Right hindlimb (tissue), 1 donor: ENCODE data around the gene MYH7B.

Experiments
- DNase-seq: peaks from one replicate; pipeline ENCODE4 v3.0.0-alpha.2; 2018

The MYH7B gene

DNA sequence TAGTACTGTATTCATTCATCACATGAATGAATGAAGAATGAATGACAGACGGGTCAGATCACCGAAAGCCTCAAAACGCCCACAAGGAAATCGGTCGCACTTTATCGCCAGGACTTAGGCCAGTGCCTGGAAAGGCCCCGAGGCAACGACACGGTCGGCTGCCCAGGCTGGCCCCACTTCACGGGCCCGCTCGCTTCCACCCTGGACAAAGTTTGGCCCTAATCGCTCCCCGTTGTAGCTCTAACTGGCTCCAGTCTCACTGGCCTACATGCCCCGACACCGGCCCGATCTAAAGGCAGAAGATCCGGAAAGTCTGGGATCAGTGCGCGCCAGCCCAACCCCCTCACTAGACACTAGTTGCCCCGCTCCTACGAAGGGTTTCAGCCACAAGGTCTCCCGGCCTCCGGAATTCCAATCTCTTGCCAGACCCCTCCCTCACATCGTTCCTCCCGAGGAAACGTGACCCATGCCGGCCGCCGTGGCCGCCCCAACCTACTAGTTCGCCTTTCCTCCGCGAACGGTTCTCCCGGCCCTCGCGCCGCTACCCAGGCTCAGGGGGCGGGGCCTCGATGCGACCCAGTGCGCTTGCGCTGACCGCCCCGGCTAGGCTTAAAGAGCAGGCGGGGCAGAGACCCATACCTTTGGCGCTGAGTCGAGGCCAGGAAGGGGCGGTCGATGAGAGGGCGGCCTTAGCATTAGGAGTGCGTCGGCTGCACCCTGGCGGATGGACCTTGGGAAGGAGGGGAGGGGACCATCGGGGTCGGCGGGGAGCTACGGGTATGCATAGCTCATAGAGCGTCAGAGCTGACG, at the start of gene MYH7B, which contains the start of gene GSS:
Gene MYH7B, plus strand, starts transcription at position 638 of the 810 bp plus-strand sequence. CDS start 22,138 bp downstream, outside the sequence.
Gene GSS, minus strand, starts transcription at position 576 of the 810 bp plus-strand sequence. CDS start 3,954 bp downstream, outside the sequence.
- DNase-seq: peak; percentile 99

DNA sequence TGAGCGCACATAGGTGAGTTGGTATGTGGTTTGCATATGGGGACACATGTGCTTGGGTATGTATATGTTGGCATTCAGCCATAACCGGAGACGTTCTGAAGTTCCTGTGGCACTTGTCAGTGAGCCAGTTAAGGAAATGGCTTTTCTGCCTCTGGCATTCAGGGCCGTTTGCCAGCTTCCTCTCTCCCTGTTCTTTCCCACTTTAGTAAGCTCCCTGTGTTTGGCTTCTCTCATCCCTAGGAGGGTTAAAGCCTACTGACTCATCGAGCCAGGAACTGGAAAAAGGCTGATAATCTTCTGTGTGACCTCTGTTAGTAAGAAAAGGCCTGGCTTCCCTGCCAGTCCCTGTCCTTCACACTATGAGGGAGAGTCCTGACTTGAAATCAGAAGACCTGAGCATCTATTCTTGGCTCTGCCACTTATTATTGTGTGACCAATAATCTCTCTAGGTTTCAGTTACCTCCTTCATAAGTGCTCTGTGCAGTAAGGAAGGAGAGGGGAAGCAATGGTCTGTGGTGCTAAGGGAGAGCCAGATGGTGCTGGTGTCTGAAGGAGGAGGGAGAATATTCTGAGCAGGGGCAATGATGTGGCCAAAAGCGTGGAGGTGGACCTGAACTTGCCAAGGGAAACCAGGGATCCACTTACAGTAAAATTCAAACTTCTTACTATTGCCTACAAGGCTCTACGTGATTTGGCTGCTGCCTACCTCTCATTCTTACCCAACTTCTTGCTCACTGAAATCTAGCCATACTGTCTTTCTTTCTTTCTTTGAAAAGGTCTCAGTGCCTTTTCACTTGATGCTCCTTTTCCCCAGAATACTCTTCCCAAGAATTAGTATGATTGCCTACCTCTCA, 47.8 kb upstream of the MYH7B start:
- DNase-seq: peak; percentile 45

GRCh38 chr20:34915131-34915530, 40.5 kb upstream of the MYH7B start:
- DNase-seq: no peak

DNA sequence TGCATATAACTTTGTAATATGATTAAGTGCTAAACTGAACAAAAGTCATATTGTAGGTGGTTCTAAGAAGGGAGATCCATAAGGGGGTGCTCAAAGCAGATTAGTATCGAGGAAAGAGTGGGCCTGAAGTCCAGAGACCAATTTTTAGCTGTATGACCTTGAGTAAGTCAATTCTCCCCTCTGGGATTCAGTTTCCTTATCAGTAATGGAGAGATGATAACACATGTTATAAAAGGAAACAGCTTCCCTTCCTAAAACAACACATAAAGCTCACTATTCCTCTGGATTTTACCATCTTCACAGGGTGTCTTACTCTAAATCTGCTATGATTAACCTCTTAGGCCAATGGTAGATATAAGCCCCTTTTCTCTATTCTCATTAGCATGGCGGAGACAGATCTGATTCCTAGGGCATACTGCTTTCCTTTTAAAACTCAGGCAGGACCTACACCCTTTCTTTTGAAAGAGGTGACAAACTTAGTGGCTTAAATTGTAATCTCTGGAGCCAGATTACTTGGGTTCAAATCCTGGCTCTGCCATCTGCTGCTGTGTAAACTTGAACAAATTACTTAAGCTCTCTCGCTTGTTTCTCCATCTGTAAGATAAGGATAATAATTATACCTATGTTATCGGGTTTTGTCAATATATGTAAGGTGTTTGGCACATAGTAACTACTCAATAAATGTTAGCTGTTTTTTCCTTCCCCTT, 39.8 kb upstream of the MYH7B start:
- DNase-seq: no peak

GRCh38 chr20:34916774-34917354, 38.8 kb upstream of the MYH7B start:
- no peak for DNase-seq

- no peak for DNase-seq
Measured at GRCh38 chr20:34920055-34920454, 35.6 kb upstream of the MYH7B start.

- DNase-seq: no peak
Measured at GRCh38 chr20:34921436-34921835, 34.2 kb upstream of the MYH7B start.

DNA sequence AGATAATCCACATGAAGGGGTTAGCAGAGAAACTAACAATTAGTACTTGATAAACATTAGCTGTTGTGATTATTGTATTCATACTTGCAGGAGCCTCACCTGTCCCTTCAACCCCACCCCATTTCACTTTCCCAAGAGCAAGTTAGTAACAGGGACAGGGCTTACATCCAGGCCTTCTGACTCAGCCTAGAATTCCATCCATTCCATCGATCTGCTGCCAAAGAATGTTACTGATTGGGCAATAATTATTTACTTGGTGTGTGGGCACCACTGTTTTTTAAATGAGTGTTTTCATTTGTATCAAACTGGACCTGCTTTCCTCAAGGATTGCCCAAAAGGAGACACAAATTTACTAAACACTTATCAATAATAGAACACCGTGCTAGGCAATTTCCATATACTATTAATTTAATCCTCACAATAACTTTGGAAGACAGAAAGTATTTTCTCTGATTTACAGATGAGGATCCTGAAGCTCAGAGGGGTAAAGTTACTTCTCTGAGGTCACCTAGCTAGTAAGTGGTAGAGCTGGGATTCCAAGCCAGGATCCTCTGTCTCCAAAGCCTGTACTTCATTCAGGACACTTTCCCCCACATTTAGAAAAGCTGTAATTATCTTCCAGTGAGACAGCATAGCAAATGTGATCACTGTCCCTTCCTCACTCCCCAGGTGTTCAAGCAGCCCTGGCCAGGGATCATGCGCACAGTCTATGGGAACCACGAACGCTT, 32.9 kb upstream of the MYH7B start:
- DNase-seq: no peak

- DNase-seq: no peak
Measured at GRCh38 chr20:34923414-34923813, 32.3 kb upstream of the MYH7B start.

GRCh38 chr20:34925341-34925740, 30.3 kb upstream of the MYH7B start:
- no peak for DNase-seq

DNA sequence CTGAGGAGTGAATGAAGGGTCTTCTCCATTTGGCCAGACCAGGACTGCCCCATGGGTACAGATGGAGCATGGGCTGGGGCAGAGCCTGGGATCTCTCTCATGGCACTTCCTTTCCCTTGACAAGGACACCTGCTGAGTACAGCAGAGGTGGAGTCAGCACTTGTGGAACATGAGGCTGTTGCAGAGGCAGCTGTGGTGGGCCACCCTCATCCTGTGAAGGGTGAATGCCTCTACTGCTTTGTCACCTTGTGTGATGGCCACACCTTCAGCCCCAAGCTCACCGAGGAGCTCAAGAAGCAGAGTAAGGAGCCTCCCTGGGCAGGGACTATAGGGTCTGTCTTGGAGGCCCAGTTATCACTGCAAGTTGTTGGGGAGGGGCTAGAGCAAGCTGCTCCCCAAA, 29.7 kb upstream of the MYH7B start:
- DNase-seq: no peak

DNA sequence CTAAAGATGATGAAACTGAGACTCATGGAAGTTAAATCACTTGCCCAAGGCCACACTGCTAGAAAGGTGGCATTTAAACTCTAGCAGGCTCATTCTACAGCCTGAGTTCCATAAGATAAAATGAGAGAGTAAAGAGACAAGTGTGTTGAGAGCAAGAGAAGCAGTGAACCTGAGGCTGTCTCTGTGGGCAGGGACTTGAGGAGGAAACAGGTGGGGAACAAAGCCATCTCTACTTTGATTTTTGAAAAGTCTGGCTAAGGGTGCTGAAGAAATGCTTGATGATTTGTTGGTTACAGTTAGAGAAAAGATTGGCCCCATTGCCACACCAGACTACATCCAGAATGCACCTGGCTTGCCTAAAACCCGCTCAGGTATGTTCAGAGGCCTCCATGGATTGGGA, 29.1 kb upstream of the MYH7B start:
- DNase-seq: no peak

GRCh38 chr20:34927736-34928135, 27.9 kb upstream of the MYH7B start:
- no peak for DNase-seq

GRCh38 chr20:34928411-34928810, 27.3 kb upstream of the MYH7B start:
- DNase-seq: no peak

DNA sequence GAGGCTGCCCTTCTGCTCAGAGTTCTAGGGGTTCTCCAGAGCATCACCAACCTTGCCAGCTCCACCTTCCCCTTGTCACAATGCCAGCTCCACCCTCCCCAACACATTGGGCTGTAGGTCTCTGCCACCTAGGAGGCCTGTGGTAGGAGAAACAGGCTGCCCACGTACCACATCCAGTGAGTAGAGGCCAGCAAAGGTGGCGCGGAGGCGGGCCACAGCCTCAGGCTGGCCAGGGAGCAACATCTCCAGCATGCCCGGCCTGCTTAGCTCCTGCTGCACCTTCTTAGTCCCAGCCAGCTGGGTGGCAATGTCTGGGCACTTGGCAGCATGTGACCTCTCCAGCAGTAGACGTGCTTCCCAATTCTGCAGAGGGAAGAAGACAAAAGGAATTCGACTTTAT, 23.9 kb upstream of the MYH7B start:
- DNase-seq: no peak

DNA sequence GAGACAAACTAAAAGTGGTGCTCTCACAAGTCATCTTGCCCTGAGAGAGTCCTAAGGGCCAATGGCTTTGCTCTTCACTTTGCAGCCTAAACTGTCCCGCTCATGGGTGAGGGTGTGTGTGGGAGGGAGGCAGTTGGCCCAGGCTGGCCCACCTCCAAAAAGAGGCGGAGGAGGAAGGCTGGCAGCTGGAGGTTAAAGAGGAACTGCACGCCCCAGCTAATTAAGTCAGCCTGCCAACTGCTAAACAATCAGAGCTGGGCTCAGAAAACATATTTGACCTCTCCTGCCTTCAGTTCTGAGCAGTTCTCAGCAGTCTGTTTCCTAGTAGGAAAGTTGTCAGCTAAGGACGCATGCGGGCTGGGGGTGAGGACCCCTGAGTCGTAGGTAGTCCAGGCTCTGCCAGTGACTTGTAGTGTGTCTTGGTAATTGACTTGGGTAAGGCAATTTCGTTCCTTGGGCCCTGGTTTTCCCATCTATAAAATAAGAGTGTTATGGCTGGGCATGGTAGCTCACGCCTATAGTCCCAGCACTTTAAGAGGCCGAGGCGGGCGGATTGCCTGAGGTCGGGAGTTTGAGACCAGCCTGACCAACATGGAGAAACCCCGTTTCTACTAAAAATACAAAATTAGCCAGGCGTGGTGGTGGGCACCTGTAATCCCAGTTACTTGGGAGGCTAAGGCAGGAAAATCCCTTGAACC, 17.1 kb upstream of the MYH7B start:
- DNase-seq: peak; percentile 54

DNA sequence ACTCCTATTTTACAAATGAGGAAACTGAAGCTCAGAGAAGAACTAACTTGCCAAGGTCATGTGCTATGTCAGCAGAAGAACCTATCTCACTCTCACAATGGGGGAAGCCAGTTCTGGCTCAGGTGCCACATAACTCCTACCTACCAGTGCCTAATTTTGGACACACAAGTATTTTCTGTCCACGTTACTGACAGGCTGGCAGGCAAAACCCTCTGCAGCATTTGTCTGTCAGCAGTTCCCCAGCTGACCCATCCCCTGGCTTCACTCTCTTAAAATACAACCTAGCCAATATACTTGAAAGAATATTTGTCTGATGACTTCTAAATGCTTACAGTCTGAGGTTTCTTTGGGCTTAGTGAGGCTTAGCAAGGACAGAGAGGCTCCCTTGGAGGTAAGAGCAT, 15.6 kb upstream of the MYH7B start:
- DNase-seq: no peak

DNA sequence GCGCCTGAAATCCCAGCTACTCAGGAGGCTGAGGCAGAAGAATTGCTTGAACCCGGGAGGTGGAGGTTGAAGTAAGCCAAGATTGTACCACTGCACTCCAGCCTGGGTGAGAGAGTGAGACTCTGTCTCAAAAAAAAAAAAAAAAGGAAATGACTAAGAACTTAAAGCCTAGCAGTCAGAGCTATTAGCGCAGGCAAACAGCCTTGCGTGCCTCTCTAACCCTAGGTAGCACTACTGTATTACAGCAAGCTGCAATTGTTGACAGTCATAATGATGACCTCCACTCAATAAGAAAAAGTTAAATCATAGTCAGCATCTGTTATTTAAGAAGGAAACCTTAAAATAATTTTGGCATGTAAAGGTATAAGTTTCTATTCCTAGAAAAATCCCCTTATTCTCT, 14.4 kb upstream of the MYH7B start:
- DNase-seq: no peak

- no peak for DNase-seq
Measured at GRCh38 chr20:34942301-34942700, 13.4 kb upstream of the MYH7B start.

DNA sequence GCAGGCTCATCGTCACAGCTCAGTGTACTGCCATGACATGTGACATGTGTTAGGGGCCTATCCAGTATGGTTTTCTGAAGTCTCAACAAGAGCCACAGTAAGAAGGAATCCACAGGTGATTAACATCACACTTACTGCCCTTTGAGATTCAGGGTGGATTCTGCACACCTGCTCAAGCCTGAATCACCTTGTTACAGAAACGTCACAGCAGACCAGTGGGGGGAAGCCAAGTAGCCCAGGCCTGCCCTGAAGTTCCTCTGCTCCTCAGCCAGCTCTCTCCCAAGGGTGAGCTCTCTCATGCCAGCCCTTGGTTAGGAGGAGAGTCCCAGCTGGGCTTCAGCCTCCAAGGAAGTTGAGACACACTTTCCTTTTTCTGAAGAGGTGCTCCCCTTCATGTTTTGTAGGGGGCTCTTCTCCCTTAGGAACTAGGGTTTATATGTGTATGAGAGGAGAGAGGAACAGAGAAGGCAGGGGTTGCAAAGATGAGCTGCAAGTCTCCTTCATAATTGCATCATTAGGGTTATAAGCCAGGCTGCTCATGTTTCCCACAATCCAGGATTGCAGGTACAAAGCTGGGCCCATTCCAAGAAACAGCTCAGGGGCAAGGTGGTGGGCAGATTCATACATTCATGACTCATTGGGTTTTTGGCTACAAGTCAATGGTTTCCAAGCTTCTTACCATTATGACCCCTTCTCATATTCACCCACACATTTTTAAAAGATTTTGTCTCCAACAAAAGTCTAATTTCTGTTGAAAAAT, 11.7 kb upstream of the MYH7B start:
- no peak for DNase-seq
